IPS DF 4.7 (cell line): ENCODE measurements around the gene SPTBN5.

Source experiments
- DNase-seq: peaks from one replicate; pipeline ENCODE4 v3.0.0-alpha.2; 2013; ENCODE audit warnings: low spot score; ENCODE audit errors: extremely low read depth

Gene SPTBN5

GRCh38 chr15:41827290-41827879 lies 66.5 kb downstream of the SPTBN5 start:
- no peak for DNase-seq

- no peak for DNase-seq
These were observed 68.0 kb downstream of the SPTBN5 start for GRCh38 chr15:41825572-41826535.

GRCh38 chr15:41825145-41825544 lies 68.7 kb downstream of the SPTBN5 start:
- DNase-seq = no peak

GRCh38 chr15:41824062-41824745 lies 69.6 kb downstream of the SPTBN5 start:
- no peak for DNase-seq

GRCh38 chr15:41823502-41823901 lies 70.4 kb downstream of the SPTBN5 start:
- DNase-seq = no peak

- DNase-seq = no peak
These were observed 70.9 kb downstream of the SPTBN5 start for GRCh38 chr15:41822957-41823356.

GRCh38 chr15:41822471-41822870 lies 71.4 kb downstream of the SPTBN5 start:
- no peak for DNase-seq

- no peak for DNase-seq
These were observed 72.0 kb downstream of the SPTBN5 start for GRCh38 chr15:41821831-41822230.

- DNase-seq = no peak
These were observed 72.9 kb downstream of the SPTBN5 start for GRCh38 chr15:41820791-41821423.

GRCh38 chr15:41819455-41820050 lies 74.3 kb downstream of the SPTBN5 start:
- no peak for DNase-seq

GRCh38 chr15:41817781-41818180 lies 76.1 kb downstream of the SPTBN5 start:
- no peak for DNase-seq

GRCh38 chr15:41817327-41817726 lies 76.5 kb downstream of the SPTBN5 start:
- no peak for DNase-seq

GRCh38 chr15:41816788-41817187 lies 77.1 kb downstream of the SPTBN5 start:
- no peak for DNase-seq

GRCh38 chr15:41814534-41814933 lies 79.3 kb downstream of the SPTBN5 start:
- no peak for DNase-seq

GRCh38 chr15:41813426-41813825 lies 80.4 kb downstream of the SPTBN5 start:
- DNase-seq = no peak

GRCh38 chr15:41812820-41813375 lies 81.0 kb downstream of the SPTBN5 start:
- DNase-seq = no peak

- DNase-seq = no peak
These were observed 82.2 kb downstream of the SPTBN5 start for GRCh38 chr15:41811432-41812195.

GRCh38 chr15:41810651-41811431 lies 83.0 kb downstream of the SPTBN5 start:
- no peak for DNase-seq

GRCh38 chr15:41809526-41810220 lies 84.2 kb downstream of the SPTBN5 start:
- DNase-seq = no peak
